Activated effector memory CD4-positive, alpha-beta T cell treated with anti-CD3 and anti-CD28 coated beads, Interleukin-2, amount 50 U/mL, for 16 hours (primary cell): ENCODE measurements around the gene PRR23E.

Experiments
- DNase-seq: peaks from one replicate; pipeline ENCODE4 v3.0.0-alpha.2; 2020

The PRR23E gene

GRCh38 chr3:127165036-127165435 lies 27.9 kb upstream of the PRR23E start:
- peak; percentile 42 for DNase-seq

DNA sequence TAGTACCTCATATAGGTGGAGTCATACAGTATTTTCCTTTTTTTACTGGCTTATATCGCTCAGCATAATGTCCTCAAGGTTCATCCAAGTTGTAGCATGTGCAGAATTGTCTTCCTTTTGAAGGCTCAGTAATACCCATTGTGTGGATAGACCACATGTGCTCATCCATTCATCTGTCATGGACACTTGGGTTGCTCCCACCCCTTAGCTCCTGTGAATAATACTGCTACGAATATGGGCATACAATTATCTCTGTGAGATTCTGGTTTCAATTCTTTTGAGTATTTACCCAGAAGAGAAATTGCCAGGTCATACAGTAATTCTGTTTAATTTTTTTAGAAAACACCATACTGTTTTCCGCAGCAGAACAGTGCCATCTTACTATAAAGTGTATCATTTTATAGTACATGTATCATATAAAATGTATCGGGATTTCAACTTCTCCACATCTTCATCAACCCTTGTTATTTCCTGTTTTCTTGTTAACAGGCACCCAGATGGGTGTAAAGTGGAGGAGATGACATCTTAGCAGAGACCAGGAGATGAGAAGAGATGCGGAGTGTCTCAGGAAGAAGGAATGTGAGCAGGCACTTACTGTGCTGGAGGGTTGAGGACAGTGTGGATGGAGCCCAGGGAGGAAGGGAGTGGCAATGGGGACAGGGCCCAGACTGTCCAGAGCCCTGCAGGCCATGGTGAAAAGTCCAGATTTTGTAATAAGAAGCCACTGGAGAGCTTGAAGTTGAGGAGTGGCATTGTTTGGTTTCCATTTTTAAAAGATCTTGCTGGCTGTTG lies 27.0 kb upstream of the PRR23E start:
- peak; percentile 34 for DNase-seq

DNA sequence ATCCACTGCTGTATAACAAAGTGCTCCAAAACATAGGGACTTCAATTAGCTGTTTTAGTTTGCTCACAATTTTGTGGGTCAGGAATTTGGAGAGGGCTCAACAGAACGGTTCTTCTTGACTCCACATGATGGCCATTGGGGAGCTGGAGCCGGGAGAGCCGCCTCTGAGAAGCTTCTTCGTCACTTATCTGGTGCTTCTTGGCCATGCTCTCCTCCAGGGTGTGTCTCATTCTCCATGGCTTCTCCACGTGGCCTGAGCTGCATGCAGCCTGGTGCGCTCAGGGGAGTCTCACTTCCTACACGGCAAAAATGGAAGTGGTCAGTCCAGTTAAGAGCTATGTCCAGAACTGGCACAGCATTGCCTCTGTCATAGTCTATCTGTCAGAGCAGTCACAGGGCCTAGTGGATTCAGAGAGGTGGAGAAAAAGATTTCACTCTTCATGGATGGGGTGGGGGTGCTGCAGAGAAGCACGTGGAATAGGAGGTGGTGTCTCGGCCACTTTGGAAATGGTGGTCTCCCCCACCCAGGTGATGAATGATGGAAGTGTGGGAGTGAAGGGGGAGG lies 26.3 kb upstream of the PRR23E start:
- peak; percentile 30 for DNase-seq

GRCh38 chr3:127167315-127168043 lies 25.5 kb upstream of the PRR23E start:
- no peak for DNase-seq

GRCh38 chr3:127168271-127168670 lies 24.7 kb upstream of the PRR23E start:
- peak; percentile 48 for DNase-seq

- DNase-seq: peak; percentile 41
Measured at GRCh38 chr3:127170814-127171213, 22.1 kb upstream of the PRR23E start.

- DNase-seq: no peak
Measured at GRCh38 chr3:127171320-127171719, 21.6 kb upstream of the PRR23E start.

DNA sequence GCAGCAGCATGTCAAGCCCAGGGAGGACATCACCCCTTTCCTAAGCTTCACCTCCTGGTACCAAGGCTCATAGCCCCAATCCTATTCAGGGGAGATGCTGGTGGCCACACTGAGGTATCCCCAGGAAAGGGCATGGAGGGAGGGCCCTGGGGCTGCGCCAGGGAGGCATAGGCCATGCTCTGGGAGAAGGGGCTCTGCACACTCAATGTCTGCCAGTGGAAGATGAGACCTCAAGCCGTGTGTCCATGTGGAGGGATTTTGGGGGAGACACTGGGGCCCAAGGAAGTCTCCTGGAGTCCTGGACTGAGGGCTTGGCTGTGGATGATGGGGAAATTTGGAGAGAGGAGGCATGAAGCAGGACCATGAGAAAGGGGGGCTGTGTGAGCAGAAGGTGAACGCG lies 21.2 kb upstream of the PRR23E start:
- peak; percentile 53 for DNase-seq

DNA sequence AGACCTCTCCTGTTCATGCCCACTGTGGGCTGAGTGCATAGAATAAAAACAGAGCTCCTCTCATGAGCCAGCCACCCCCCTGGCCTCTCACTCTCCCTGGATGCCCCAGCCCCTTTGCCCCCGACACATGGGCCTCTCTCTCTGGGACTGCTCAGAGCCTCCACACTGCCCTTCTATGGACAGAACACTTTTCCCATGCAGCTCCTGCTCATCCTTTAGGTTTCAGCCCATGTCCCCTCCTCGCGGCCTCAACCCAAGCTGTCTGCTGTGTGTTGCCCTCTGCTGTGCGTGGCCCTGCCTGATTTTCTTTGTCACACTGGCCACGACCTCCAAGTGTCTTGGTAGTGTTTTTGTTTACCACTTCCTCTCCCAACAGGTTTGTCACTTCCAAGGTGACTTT lies 20.7 kb upstream of the PRR23E start:
- DNase-seq: no peak

GRCh38 chr3:127172781-127173515 lies 20.0 kb upstream of the PRR23E start:
- peak; percentile 51 for DNase-seq

- DNase-seq: peak; percentile 36
Measured at GRCh38 chr3:127173516-127174166, 19.3 kb upstream of the PRR23E start.

GRCh38 chr3:127174284-127174683 lies 18.6 kb upstream of the PRR23E start:
- no peak for DNase-seq

- no peak for DNase-seq
Measured at GRCh38 chr3:127174715-127175140, 18.2 kb upstream of the PRR23E start.

DNA sequence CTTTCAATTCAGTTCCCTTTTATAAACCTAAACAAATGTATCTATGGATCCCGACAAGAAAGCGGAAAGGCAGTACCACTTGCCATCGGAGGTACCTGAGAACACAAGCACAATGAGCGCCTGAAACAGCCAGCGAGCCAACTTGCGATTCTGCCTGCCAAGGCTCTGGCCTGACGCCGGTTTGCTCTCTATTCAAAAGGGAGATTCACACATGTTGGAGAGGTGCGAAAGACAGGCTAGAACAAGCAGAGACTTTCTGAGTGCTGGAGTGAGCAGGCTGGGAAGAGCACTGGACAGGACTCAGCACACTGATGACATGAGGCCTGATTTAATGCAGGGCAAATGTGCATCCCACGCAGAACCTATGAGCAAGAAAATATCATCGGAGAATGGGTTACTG lies 17.7 kb upstream of the PRR23E start:
- DNase-seq: no peak

GRCh38 chr3:127177226-127177625 lies 15.7 kb upstream of the PRR23E start:
- DNase-seq: peak; percentile 42

DNA sequence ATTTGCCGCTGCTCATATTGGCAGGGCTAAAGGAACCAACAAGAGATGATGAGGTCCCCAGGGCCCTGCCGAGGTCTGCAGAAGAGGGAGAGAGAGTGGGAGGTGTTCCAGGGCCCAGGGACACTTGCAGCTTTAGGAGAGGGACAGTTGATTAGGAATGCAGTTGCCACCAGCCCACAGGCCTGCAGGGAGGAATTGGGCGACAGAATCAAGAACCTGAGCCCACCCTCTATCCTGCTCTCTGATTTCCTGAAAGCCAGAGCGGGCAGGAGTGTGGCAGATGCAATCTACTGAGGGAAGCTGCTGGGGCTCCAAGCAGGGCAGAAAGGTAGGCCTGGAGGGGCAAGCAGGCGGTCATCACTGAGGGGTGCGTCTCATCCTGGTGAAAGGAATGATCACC lies 12.1 kb upstream of the PRR23E start:
- no peak for DNase-seq

DNA sequence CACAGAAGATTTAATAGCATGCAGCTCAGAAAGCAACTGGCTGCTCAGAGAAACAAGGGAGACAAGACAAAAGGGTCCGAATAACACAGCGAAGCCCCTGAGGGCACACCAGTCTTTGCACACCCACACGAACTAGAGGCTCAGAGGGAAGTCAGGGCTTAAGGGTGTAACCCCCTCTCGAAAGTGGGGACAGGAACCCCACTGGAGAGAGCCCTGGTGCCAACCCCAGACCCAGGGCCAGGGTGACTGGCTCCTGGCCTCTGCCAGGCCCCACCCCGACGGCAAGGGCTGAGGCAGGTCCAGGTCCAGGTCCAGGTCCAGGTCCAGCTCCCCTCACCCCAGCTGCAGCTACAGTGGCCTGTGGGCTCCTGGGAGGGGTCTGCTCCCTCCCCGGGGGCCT lies 10.5 kb upstream of the PRR23E start:
- peak; percentile 59 for DNase-seq

- DNase-seq: peak; percentile 54
Measured at GRCh38 chr3:127182848-127183714, 9.8 kb upstream of the PRR23E start.

DNA sequence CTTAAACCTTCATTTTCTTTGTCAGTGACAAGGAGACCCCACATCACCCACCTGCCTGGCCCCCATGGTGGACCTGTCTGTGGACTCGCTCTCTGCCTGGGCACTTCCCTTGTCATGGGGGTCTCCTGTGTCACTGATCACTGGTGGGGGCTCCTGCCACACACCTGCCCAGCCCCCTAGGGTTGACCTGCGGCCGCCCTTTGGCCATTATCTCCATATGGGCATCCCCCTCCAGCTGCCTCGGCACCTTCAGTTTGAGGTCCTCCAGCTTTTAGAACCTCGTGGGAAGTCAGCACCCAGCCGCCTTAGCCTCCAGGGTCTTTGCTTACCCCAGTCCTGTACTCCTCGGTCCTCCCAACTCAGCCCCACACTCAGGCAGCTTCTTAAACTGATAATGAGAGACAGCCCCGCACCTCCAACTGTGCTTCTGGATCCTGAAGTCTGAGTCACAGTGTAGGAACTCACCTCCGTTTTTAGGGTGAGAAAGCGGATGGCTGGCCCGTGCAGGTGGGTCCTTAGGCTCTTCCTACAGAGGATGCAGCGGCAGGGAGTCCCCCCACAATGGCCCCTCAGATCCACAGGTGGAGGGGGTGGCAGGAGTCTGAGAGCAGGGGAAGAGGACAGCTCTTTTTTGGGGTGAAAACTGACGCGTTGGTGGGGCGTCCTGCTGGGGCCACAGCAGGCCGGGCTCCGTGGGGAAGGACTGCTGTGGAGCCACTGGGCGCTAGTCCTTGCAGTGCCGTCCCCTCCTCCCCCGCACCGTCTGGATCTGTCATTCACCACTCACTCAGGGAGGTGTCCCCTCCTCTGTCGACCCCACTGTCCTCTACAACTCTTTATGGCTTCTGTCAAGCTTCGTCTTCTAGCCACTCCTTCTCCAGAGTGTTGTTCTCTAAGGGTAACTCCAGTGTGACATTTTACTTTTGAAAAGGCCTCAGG lies 8.7 kb upstream of the PRR23E start:
- peak; percentile 43 for DNase-seq

GRCh38 chr3:127184870-127185216 lies 8.1 kb upstream of the PRR23E start:
- DNase-seq: peak; percentile 33

DNA sequence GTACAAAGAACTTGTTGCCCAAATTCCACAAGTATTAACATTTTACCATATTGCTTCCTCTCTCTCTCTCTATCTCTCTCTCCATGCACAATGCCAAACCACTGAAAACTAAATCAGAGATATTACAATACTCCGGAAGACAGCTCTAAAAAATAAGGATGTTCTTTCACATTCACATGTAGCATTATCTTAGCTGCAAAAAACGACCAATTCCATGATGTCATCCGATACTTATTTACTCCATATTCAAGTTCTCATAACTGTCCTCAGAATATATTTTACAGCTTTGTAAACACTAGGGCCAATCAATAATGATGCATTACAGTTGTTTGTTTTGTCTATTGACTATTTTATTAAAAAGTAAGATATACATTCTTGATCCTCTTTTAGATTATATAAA lies 7.7 kb upstream of the PRR23E start:
- no peak for DNase-seq
